Panc1 (cell line): ENCODE data around the gene APMAP.

Source experiments
- CTCF ChIP-seq: fragments of 450-650 bp; IDR thresholded peaks from 2 replicates; pipeline ENCODE4 v1.5.1; 2017; ENCODE audit warnings: mild to moderate bottlenecking
- POLR2AphosphoS5 ChIP-seq: IDR thresholded peaks from 2 replicates; pipeline ENCODE4 v1.6.1; 2012; ENCODE audit warnings: mild to moderate bottlenecking, low read depth, low read length, moderate library complexity
- TF ChIP-seq, protein P1 (sequence below), 2 experiments: IDR thresholded peaks; 2 replicates each; pipeline ENCODE4 v1.6.1; 2011 to 2012; ENCODE audit warnings: low read depth in 2 of 2, control low read depth in 1 of 2, low read length in 1 of 2, mild to moderate bottlenecking in 1 of 2, moderate library complexity in 1 of 2; ENCODE audit not compliant: insufficient read depth in 1 of 2

- TF ChIP-seq CTCF: no peak
- TF ChIP-seq, protein P1, sequence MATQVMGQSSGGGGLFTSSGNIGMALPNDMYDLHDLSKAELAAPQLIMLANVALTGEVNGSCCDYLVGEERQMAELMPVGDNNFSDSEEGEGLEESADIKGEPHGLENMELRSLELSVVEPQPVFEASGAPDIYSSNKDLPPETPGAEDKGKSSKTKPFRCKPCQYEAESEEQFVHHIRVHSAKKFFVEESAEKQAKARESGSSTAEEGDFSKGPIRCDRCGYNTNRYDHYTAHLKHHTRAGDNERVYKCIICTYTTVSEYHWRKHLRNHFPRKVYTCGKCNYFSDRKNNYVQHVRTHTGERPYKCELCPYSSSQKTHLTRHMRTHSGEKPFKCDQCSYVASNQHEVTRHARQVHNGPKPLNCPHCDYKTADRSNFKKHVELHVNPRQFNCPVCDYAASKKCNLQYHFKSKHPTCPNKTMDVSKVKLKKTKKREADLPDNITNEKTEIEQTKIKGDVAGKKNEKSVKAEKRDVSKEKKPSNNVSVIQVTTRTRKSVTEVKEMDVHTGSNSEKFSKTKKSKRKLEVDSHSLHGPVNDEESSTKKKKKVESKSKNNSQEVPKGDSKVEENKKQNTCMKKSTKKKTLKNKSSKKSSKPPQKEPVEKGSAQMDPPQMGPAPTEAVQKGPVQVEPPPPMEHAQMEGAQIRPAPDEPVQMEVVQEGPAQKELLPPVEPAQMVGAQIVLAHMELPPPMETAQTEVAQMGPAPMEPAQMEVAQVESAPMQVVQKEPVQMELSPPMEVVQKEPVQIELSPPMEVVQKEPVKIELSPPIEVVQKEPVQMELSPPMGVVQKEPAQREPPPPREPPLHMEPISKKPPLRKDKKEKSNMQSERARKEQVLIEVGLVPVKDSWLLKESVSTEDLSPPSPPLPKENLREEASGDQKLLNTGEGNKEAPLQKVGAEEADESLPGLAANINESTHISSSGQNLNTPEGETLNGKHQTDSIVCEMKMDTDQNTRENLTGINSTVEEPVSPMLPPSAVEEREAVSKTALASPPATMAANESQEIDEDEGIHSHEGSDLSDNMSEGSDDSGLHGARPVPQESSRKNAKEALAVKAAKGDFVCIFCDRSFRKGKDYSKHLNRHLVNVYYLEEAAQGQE (IDR thresholded peaks at IDR 0.05; ENCODE audit: insufficient read depth in 1 of 2, low read depth in 2 of 2, low read length in 1 of 2): no peak
- TF ChIP-seq POLR2AphosphoS5: no peak
Measured at GRCh38 chr20:24989162-24989561, 3.4 kb downstream of the APMAP start.
